DMS 273 treated with DMSO at 0.1 percent for 48 hours (cell line): Measurements from ENCODE around the gene LCMT2.
"Not testable (repeated sequence)": the region's sequence is repeated elsewhere in the genome, so short reads cannot be mapped to it uniquely, and the experiment has no call there.

Experiments
- DNase-seq: peaks from one replicate; lab custom pipeline; 2025; lab: John Stamatoyannopoulos, UW

LCMT2 gene

GRCh38 chr15:43316016-43316970 lies 14.1 kb downstream of the LCMT2 start:
- no peak for DNase-seq

GRCh38 chr15:43314171-43314570 lies 16.2 kb downstream of the LCMT2 start:
- no peak for DNase-seq

GRCh38 chr15:43312378-43312777 lies 18.0 kb downstream of the LCMT2 start:
- DNase-seq = no peak

GRCh38 chr15:43302205-43302817 lies 28.1 kb downstream of the LCMT2 start, which contains the start of gene TGM7:
TSS of gene TGM7 (minus strand) at chr15:43302255.
- DNase-seq = no peak

- DNase-seq = no peak
Measured at GRCh38 chr15:43299884-43300283, 30.5 kb downstream of the LCMT2 start.

GRCh38 chr15:43299411-43299810 lies 31.0 kb downstream of the LCMT2 start:
- DNase-seq = no peak

- DNase-seq = no peak
Measured at GRCh38 chr15:43294091-43294706, 36.2 kb downstream of the LCMT2 start.

- no peak for DNase-seq
Measured at GRCh38 chr15:43293432-43293831, 36.9 kb downstream of the LCMT2 start.

- DNase-seq = no peak
Measured at GRCh38 chr15:43292375-43293078, 37.8 kb downstream of the LCMT2 start.

GRCh38 chr15:43289656-43290055 lies 40.7 kb downstream of the LCMT2 start:
- not testable (repeated sequence) for DNase-seq

GRCh38 chr15:43287254-43287653 lies 43.1 kb downstream of the LCMT2 start:
- no peak for DNase-seq

GRCh38 chr15:43286074-43286473 lies 44.3 kb downstream of the LCMT2 start:
- no peak for DNase-seq

GRCh38 chr15:43285609-43286037 lies 44.8 kb downstream of the LCMT2 start:
- no peak for DNase-seq

- DNase-seq = no peak
Measured at GRCh38 chr15:43283526-43283925, 46.8 kb downstream of the LCMT2 start.

- no peak for DNase-seq
Measured at GRCh38 chr15:43281926-43282602, 48.3 kb downstream of the LCMT2 start.

GRCh38 chr15:43280996-43281395 lies 49.4 kb downstream of the LCMT2 start:
- DNase-seq = no peak

GRCh38 chr15:43279496-43279895 lies 50.9 kb downstream of the LCMT2 start:
- DNase-seq = no peak

GRCh38 chr15:43278869-43279268 lies 51.5 kb downstream of the LCMT2 start:
- DNase-seq = no peak

- DNase-seq = no peak
Measured at GRCh38 chr15:43277901-43278300, 52.5 kb downstream of the LCMT2 start.

GRCh38 chr15:43277231-43277823 lies 53.0 kb downstream of the LCMT2 start:
- DNase-seq = no peak

GRCh38 chr15:43276563-43277200 lies 53.7 kb downstream of the LCMT2 start:
- DNase-seq = no peak
